Ovary (tissue), 9 donors: ENCODE measurements around the gene TMEM132D. TPM values are rescaled to one million over a fixed set of nuclear protein-coding genes. Genes with fewer than 3 reads are reported as not detected.

ENCODE experiments used
- DNase-seq, 5 donors: peaks; one replicate each; pipeline ENCODE4 v3.0.0-alpha.2; 2019 to 2020
- H3K27ac ChIP-seq, 2 donors: fragments of 200-600 bp; one replicate each; pipeline versions ENCODE4 v1.5.1 to v1.8.0; 2019 to 2022
- H3K27me3 ChIP-seq: fragments of 200-600 bp; one replicate; pipeline ENCODE4 v1.8.0; 2022
- H3K36me3 ChIP-seq: fragments of 200-600 bp; sonication (generic); one replicate; pipeline ENCODE4 v1.5.1; 2019
- H3K4me1 ChIP-seq: one replicate; pipeline ENCODE4 v1.8.1; 2013; ENCODE audit warnings: mild to moderate bottlenecking, moderate library complexity; ENCODE audit not compliant: insufficient read depth
- H3K4me3 ChIP-seq: fragments of 200-600 bp; sonication (generic); one replicate; pipeline ENCODE4 v1.5.1; 2017
- H3K9me3 ChIP-seq, 2 donors: fragments of 200-600 bp in 1 of 2; sonication (generic) in 1 of 2; one replicate each; pipeline versions ENCODE4 v1.5.1 to v1.8.1; 2013 to 2019; ENCODE audit warnings: mild to moderate bottlenecking in 1 of 2, moderate library complexity in 1 of 2
- CTCF ChIP-seq, 3 donors: fragments of 450-650 bp in 2 of 3; fragments of 200-600 bp in 1 of 3; IDR thresholded peaks; one replicate each; pipeline versions ENCODE4 v1.5.1 to v1.8.0; 2016 to 2022; ENCODE audit warnings: antibody characterized with exemption in 3 of 3, mild to moderate bottlenecking in 1 of 3
- EP300 ChIP-seq: sonication (generic); formaldehyde crosslinking; IDR thresholded peaks from one replicate; pipeline ENCODE4 v1.6.1; 2017; ENCODE audit warnings: antibody characterized with exemption
- POLR2A ChIP-seq: fragments of 450-650 bp; IDR thresholded peaks from one replicate; pipeline ENCODE4 v1.6.1; 2017; ENCODE audit warnings: antibody characterized with exemption, mild to moderate bottlenecking, moderate library complexity
- whole genome bisulfite sequencing, 3 donors: extraction: QIAGEN DNeasy Blood & Tissue Kit in 1 of 3; methylation state at CpG; one replicate each; pipeline versions ENCODE4 v1.1.5 to v1.1.7; 2013 to 2017; 5-methylcytosine and 5-hydroxymethylcytosine counted together
- intact Hi-C, 4 donors: fragments of 100-400 bp; cut with DNase I; formaldehyde crosslinking; loops; one replicate each; pipeline versions ENCODE4 v1.11.0 to v1.15.1; 2022 to 2023
- polyA plus RNA-seq, 2 donors: library from polyadenylated mRNA; stranded (reverse); fragments of 200-250 nt in 1 of 2; fragments of 350-450 nt in 1 of 2; fragmentation: Illumina TruSeq in 1 of 2; extraction: RNeasy Lipid Tissue Mini Kit (QIAGEN cat#74804) in 1 of 2; gene quantifications; one replicate each; pipeline ENCODE4 v1.2.3, GENCODE V29; 2013 to 2014
- small RNA-seq: library from RNA; depleted of rRNA; stranded (forward); fragments of <200 nt; gene quantifications from one replicate; pipeline ENCODE3, GENCODE V24; 2016
- total RNA-seq, 7 donors: library from RNA; depleted of rRNA in 2 of 7; stranded (reverse); fragments of >200 nt in 2 of 7; fragmentation: NEBNext Ultra II Directional in 3 of 7; extraction: Animal tissue kit (Norgen Biotek cat#: 25700) in 3 of 7; gene quantifications; one replicate each; pipeline versions ENCODE4 v1.1.0 to v1.2.4, GENCODE V29; 2016 to 2023
- donor health status: DM: no; HTN: no; CAD: no; lungs with moderate emphysema.
- donor health status: DM: no; HTN: no; CAD: no.
- donor health status: Bipolar disorder and iron deficiency.
- donor health status: DM: yes; HTN: yes; CAD: no.
- donor health status: DM: no; HTN: no; CAD: no.
- donor health status: DM: yes; HTN: yes; CAD: no.

The TMEM132D gene
- total and polyA plus RNA-seq, 9 donors = 0.04 TPM; not detected in 8

- DNase-seq = no peak
- intact Hi-C loops = no loop called here
- Histone ChIP-seq H3K27ac (no peak overlapping the region), H3K9me3 (peaks cover 0 to 4% of the 10 kb centered on the region in 2 donors), H3K36me3 (no peaks in the 10 kb centered on the region), H3K27me3 (no peaks in the 10 kb centered on the region), H3K4me1 (no peaks in the 10 kb centered on the region), H3K4me3 (no peak overlapping the region)
- 84 to 90% (median 86%) methylated on average over 9 of the region's 9 CpGs for WGBS, 3 donors
- TF ChIP-seq CTCF (IDR thresholded peaks at IDR 0.05) (no peak), POLR2A (no peak), EP300 (no peak)
Observed at GRCh38 chr12:129036135-129036534, 867.7 kb downstream of the TMEM132D start.

- TF ChIP-seq EP300 = no peak
- no peak for TF ChIP-seq POLR2A
- no peak for TF ChIP-seq CTCF (IDR thresholded peaks at IDR 0.05)
- DNase-seq = no peak
- H3K27ac ChIP-seq = no peak overlapping the region
- intact Hi-C loops = no loop called here
- H3K4me1 ChIP-seq = no peaks in the 10 kb centered on the region
- H3K36me3 ChIP-seq = no peaks in the 10 kb centered on the region
- WGBS, 3 donors = 51 to 58% (median 54%) methylated on average over 15 of the region's 15 CpGs
- H3K4me3 ChIP-seq = no peak overlapping the region
- H3K27me3 ChIP-seq = no peaks in the 10 kb centered on the region
- peaks cover 0 to 4% of the 10 kb centered on the region in 2 donors for H3K9me3 ChIP-seq
Observed at GRCh38 chr12:129034558-129035289, 869.1 kb downstream of the TMEM132D start.

DNA sequence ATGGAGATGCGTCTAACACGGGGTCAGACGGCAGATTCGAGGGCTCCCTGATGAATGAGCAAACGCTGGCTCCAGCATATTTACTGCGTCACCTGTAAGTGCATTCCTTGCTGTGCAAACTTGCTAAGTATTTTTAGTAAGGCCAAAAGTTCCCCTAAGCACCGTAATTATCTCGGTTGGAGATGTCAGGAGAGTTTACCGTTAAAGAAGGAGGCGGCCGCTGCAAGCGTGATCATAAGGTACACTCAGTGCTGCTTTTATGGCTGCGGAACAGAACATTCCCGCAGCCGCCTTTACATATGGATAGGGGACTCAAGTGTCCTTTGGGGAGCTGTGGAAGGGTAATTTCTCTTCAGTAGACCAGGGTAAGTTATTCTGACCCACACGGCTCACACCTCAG lies 875.0 kb downstream of the TMEM132D start:
- H3K27ac ChIP-seq = no peak overlapping the region
- no peaks in the 10 kb centered on the region for H3K27me3 ChIP-seq
- H3K4me1 ChIP-seq = no peaks in the 10 kb centered on the region
- WGBS, 3 donors = 18 to 27% (median 19%) methylated on average over 16 of the region's 16 CpGs
- intact Hi-C loops = no loop called here
- DNase-seq = no peak
- H3K36me3 ChIP-seq = no peaks in the 10 kb centered on the region
- TF ChIP-seq POLR2A (no peak), EP300 (no peak), CTCF (IDR thresholded peaks at IDR 0.05) (no peak)
- H3K9me3 ChIP-seq = no peaks in the 10 kb centered on the region
- no peak overlapping the region for H3K4me3 ChIP-seq

DNA sequence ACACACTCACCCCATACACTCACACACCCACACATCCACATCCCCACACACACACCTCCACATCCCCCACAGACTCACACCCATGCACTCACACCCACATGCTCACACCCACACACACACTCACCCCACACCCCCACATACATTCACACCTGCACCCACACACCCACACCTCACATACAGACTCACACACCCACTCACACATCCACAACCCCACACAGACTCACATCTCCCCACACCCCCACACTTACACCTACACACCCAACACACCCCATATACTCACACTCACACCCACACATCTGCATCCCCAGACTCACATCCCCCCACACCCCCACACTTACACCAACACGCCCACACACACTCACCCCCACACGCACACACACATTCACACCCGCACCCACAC lies 878.8 kb downstream of the TMEM132D start:
- Histone ChIP-seq H3K27me3 (no peaks in the 10 kb centered on the region), H3K4me3 (no peak overlapping the region), H3K4me1 (no peaks in the 10 kb centered on the region), H3K9me3 (no peaks in the 10 kb centered on the region), H3K27ac (no peak overlapping the region), H3K36me3 (no peaks in the 10 kb centered on the region)
- DNase-seq = no peak
- WGBS, 3 donors = 79 to 92% (median 87%) methylated on average over 3 of the region's 3 CpGs
- TF ChIP-seq POLR2A (no peak), EP300 (no peak), CTCF (IDR thresholded peaks at IDR 0.05) (no peak)
- intact Hi-C loops = no loop called here

Small RNA genes within 50 kb of the gene (small RNA-seq; reads per million reads assigned to genes)
- gene RF02271 = not detected
